Keratinocyte (primary cell): ENCODE results near the gene CXCR4. TPM values are rescaled to one million over a fixed set of nuclear protein-coding genes. Genes with fewer than 3 reads are reported as not detected.

Experiments
- DNase-seq: peaks from one replicate; pipeline ENCODE4 v3.0.0-alpha.2; 2011; ENCODE audit warnings: low read depth, missing footprints, low spot score
- FAIRE-seq: peaks from 2 replicates; lab custom pipeline; 2011; peaks lifted over from hg19 to GRCh38; lab: Jason Lieb, UNC
- H2AFZ ChIP-seq: 2 replicates; pipeline ENCODE4 v1.6.0; 2012; ENCODE audit warnings: low read length, control low read depth, inconsistent platforms; ENCODE audit not compliant: control insufficient read depth
- H3K27ac ChIP-seq: 2 replicates; pipeline ENCODE4 v1.5.1; 2011; ENCODE audit warnings: low read length; ENCODE audit not compliant: control insufficient read depth, insufficient read depth
- H3K27me3 ChIP-seq: 3 replicates; pipeline ENCODE4 v1.6.0; 2011; ENCODE audit warnings: low read length; ENCODE audit not compliant: control insufficient read depth, insufficient read depth; ENCODE audit errors: extremely low read depth
- H3K36me3 ChIP-seq, 2 experiments: 2 replicates in 1 of 2; 3 replicates in 1 of 2; pipeline ENCODE4 v1.5.1; 2011; ENCODE audit warnings: low read length in 2 of 2, mild to moderate bottlenecking in 1 of 2; ENCODE audit not compliant: control insufficient read depth in 2 of 2, insufficient read depth in 2 of 2; ENCODE audit errors: extremely low read depth in 1 of 2
- H3K4me1 ChIP-seq: 3 replicates; pipeline ENCODE4 v1.5.1; 2011; ENCODE audit warnings: low read length; ENCODE audit not compliant: control insufficient read depth, insufficient read depth; ENCODE audit errors: extremely low read depth
- H3K4me2 ChIP-seq: 3 replicates; pipeline ENCODE4 v1.6.0; 2011; ENCODE audit warnings: low read depth, low read length; ENCODE audit not compliant: control insufficient read depth, insufficient read depth; ENCODE audit errors: extremely low read depth
- H3K4me3 ChIP-seq, 3 experiments: fragments of 200-600 bp in 1 of 3; sonication (generic) in 1 of 3; 2 replicates in 2 of 3; 3 replicates in 1 of 3; pipeline ENCODE4 v1.5.1; 2011 to 2016; ENCODE audit warnings: low read length in 3 of 3, mild to moderate bottlenecking in 3 of 3, control low read depth in 2 of 3, inconsistent platforms in 1 of 3, low read depth in 1 of 3, mixed read lengths in 1 of 3, mixed run types in 1 of 3, moderate library complexity in 1 of 3; ENCODE audit not compliant: control insufficient read depth in 2 of 3, insufficient read depth in 2 of 3; ENCODE audit errors: extremely low read depth in 1 of 3
- H3K79me2 ChIP-seq: 2 replicates; pipeline ENCODE4 v1.6.0; 2012; ENCODE audit warnings: low read length; ENCODE audit not compliant: control insufficient read depth, insufficient read depth
- H3K9ac ChIP-seq: 3 replicates; pipeline ENCODE4 v1.6.0; 2011; ENCODE audit warnings: low read length; ENCODE audit not compliant: control insufficient read depth, insufficient read depth; ENCODE audit errors: extremely low read depth
- H3K9me1 ChIP-seq: 3 replicates; pipeline ENCODE4 v1.6.0; 2011; ENCODE audit warnings: low read length; ENCODE audit not compliant: control insufficient read depth, insufficient read depth; ENCODE audit errors: extremely low read depth
- H3K9me3 ChIP-seq: 2 replicates; pipeline ENCODE4 v1.5.1; 2012; ENCODE audit warnings: low read depth, low read length; ENCODE audit not compliant: control insufficient read depth
- H4K20me1 ChIP-seq: 3 replicates; pipeline ENCODE4 v1.6.0; 2011; ENCODE audit warnings: low read length; ENCODE audit not compliant: control insufficient read depth, insufficient read depth; ENCODE audit errors: extremely low read depth
- EZH2 ChIP-seq: IDR thresholded peaks from one replicate; pipeline ENCODE4 v1.6.1; 2012; ENCODE audit warnings: inconsistent platforms, mild to moderate bottlenecking, low read length, moderate library complexity
- dilution Hi-C: fragments of 300-500 bp; cut with MboI; formaldehyde crosslinking; loops from one replicate; pipeline ENCODE4 v1.7.0; 2020; ENCODE audit warnings: low sequenced_read_pairs; ENCODE audit not compliant: extremely low pct_ligation_motif_present
- polyA plus RNA-seq, 5 experiments: library from polyadenylated mRNA; depleted of rRNA in 3 of 5; stranded (reverse) in 3 of 5; stranded (forward) in 1 of 5; unstranded in 1 of 5; fragments of >200 nt; gene quantifications; 1 replicate in 1 of 5; 2 replicates in 3 of 5; 3 replicates in 1 of 5; pipeline versions ENCODE4 v1.2.1 to v1.2.3, GENCODE V29; 2011 to 2012; ENCODE audit warnings: missing spikeins in 2 of 5, low read depth in 1 of 5, low replicate concordance in 1 of 5
- TF ChIP-seq, protein P1 (sequence below), 3 experiments: IDR thresholded peaks in 1 of 3; conservative IDR thresholded peaks in 1 of 3; optimal IDR thresholded peaks in 1 of 3; 2 replicates in 2 of 3; 3 replicates in 1 of 3; pipeline versions ENCODE3 to v1.5.1; 2011; ENCODE audit warnings: low read length in 3 of 3, mild to moderate bottlenecking in 3 of 3, moderate library complexity in 2 of 3, control low read depth in 1 of 3, inconsistent platforms in 1 of 3; ENCODE audit not compliant: insufficient read depth in 2 of 3; ENCODE audit errors: extremely low read depth in 1 of 3

Gene CXCR4
- polyA plus RNA-seq, 1 donor (not counting 4 experiments of a cell fraction or from before 2014, with no cell fraction given) = 0.08 TPM

DNA sequence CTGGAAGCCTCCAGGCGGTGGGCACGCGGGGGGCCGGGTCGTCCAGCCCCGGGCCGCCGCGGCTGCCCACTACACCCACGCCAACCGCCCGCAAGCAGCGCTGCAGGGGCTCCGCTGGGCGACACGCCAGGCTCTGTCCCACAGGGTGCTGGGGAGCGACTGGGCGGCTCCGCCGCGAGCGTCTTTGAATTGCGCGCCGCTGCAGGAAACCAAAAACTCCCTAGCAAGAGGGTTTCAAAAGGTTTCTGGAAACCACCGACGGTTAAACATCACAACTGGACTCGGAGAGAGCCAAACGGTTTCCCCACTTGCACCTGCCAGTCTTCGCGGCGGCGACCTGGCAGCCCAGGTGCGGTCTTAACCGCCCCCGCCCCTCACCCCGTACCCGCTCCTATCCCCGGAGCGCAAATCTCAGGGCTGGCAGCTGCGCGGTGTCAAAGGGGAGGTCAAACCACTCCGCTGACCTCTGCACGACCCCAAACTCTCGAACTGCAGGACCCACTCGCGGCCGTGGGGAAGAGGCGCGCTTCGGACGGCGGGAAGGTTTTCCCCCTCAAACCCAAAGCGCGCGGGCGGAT is 1.0 kb downstream of the CXCR4 start:
- peak overlapping the region in 1 of 3 experiments; percentile 2 for H3K4me3 ChIP-seq
- DNase-seq = no peak

DNA sequence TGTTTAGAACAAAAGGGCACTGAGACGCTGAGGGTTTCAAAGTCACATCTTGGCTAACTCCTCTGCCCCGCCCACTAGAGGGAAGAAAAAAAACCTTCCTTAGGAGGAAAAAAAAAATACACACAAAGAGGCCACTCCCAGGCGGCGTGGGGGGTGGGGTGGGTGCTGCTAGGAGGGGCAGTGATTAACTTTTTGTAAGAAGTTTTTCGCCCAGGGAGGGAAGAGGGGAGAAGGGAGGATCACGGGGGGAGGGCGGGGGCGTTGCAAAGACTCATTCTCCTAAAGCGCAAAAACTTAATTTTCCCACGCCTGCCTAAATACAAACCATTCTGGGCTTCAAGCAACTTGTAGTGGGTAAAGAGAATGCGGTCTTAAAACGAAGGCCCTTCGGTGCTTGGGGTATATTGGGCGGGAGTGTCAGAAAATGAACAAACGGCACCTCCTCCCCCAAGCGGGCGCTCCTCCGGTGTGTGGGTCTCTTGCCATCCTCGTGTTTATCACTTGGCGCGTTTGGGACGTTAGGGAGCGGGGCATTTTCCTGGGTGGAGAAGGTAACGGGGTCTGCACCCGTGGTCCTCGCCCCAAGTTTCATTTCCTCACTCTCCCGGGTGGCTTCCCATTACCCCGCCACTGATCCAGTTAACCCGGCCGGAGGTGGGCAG is 1.7 kb downstream of the CXCR4 start:
- no peak overlapping the region for H3K9ac ChIP-seq
- no peaks in the 10 kb centered on the region for H4K20me1 ChIP-seq
- no peak overlapping the region for H3K4me3 ChIP-seq
- peaks cover 63% of the 10 kb centered on the region for H3K27me3 ChIP-seq
- no peaks in the 10 kb centered on the region for H3K36me3 ChIP-seq
- H3K4me1 ChIP-seq = peaks cover 3% of the 10 kb centered on the region
- dilution Hi-C loops = no loop called here
- H3K9me3 ChIP-seq = no peaks in the 10 kb centered on the region
- H3K9me1 ChIP-seq = no peaks in the 10 kb centered on the region
- TF ChIP-seq EZH2 = peak; percentile 34
- TF ChIP-seq, protein P1, sequence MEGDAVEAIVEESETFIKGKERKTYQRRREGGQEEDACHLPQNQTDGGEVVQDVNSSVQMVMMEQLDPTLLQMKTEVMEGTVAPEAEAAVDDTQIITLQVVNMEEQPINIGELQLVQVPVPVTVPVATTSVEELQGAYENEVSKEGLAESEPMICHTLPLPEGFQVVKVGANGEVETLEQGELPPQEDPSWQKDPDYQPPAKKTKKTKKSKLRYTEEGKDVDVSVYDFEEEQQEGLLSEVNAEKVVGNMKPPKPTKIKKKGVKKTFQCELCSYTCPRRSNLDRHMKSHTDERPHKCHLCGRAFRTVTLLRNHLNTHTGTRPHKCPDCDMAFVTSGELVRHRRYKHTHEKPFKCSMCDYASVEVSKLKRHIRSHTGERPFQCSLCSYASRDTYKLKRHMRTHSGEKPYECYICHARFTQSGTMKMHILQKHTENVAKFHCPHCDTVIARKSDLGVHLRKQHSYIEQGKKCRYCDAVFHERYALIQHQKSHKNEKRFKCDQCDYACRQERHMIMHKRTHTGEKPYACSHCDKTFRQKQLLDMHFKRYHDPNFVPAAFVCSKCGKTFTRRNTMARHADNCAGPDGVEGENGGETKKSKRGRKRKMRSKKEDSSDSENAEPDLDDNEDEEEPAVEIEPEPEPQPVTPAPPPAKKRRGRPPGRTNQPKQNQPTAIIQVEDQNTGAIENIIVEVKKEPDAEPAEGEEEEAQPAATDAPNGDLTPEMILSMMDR (optimal IDR thresholded peaks at IDR 0.05 in 1 of 3, IDR thresholded peaks at IDR 0.05 in 1 of 3, conservative IDR thresholded peaks at IDR 0.05 in 1 of 3; ENCODE audit: extremely low read depth in 1 of 3, insufficient read depth in 2 of 3, low read length in 3 of 3) = no peak
- FAIRE-seq = no peak
- no peaks in the 10 kb centered on the region for H3K79me2 ChIP-seq
- peak overlapping the region; percentile 64 for H3K4me2 ChIP-seq
- no peak overlapping the region for H2AFZ ChIP-seq
- DNase-seq = no peak
- no peak overlapping the region for H3K27ac ChIP-seq

More for the DNA sequence above, 1.0 kb downstream of the CXCR4 start:
- no peaks in the 10 kb centered on the region for H3K79me2 ChIP-seq
- peaks cover 3% of the 10 kb centered on the region for H3K4me1 ChIP-seq
- no peak overlapping the region for H2AFZ ChIP-seq
- H3K27ac ChIP-seq = no peak overlapping the region
- no peaks in the 10 kb centered on the region for H3K36me3 ChIP-seq
- H3K9me3 ChIP-seq = no peaks in the 10 kb centered on the region
- H3K9me1 ChIP-seq = no peaks in the 10 kb centered on the region
- no peak for TF ChIP-seq EZH2
- TF ChIP-seq, protein P1 (optimal IDR thresholded peaks at IDR 0.05 in 1 of 3, IDR thresholded peaks at IDR 0.05 in 1 of 3, conservative IDR thresholded peaks at IDR 0.05 in 1 of 3; ENCODE audit: extremely low read depth in 1 of 3, insufficient read depth in 2 of 3, low read length in 3 of 3) = no peak
- H3K27me3 ChIP-seq = peaks cover 69% of the 10 kb centered on the region
- H3K9ac ChIP-seq = no peak overlapping the region
- H3K4me2 ChIP-seq = peak overlapping the region; percentile 64
- H4K20me1 ChIP-seq = no peaks in the 10 kb centered on the region
- FAIRE-seq = no peak
- dilution Hi-C loops = no loop called here
